Neural crest cell (in vitro differentiated cells): ENCODE measurements around the gene SFI1. TPM values are rescaled to one million over a fixed set of nuclear protein-coding genes. Genes with fewer than 3 reads are reported as not detected.
A peak's percentile ranks its signal among the peaks of the same experiment; 100 is the strongest.
"Not testable (repeated sequence)": the region's sequence is repeated elsewhere in the genome, so short reads cannot be mapped to it uniquely, and the experiment has no call there.

ENCODE experiments used
- DNase-seq: peaks from one replicate; pipeline ENCODE4 v3.0.0; 2021; ENCODE audit warnings: low read depth, mixed read lengths, low spot score
- H3K27ac Mint-ChIP-seq: one replicate; pipeline ENCODE4 v1.8.0; 2021; ENCODE audit warnings: mild to moderate bottlenecking, mixed read lengths; ENCODE audit not compliant: unreplicated experiment
- H3K27me3 Mint-ChIP-seq: 2 replicates; pipeline ENCODE4 v1.8.0; 2021; ENCODE audit warnings: low read depth, mild to moderate bottlenecking, mixed read lengths
- H3K36me3 Mint-ChIP-seq: 2 replicates; pipeline ENCODE4 v1.8.0; 2021; ENCODE audit warnings: low read depth, mild to moderate bottlenecking, mixed read lengths
- H3K4me1 Mint-ChIP-seq: 2 replicates; pipeline ENCODE4 v1.8.0; 2021; ENCODE audit warnings: mixed read lengths
- H3K4me3 Mint-ChIP-seq: one replicate; pipeline ENCODE4 v1.8.0; 2021; ENCODE audit warnings: mild to moderate bottlenecking, mixed read lengths
- H3K9me3 Mint-ChIP-seq: 2 replicates; pipeline ENCODE4 v1.8.0; 2021; ENCODE audit warnings: mixed read lengths
- CTCF ChIP-seq: fragments of 200-600 bp; sonication (generic); conservative IDR thresholded peaks from 2 replicates; pipeline ENCODE4 v1.5.0; 2021; ENCODE audit warnings: antibody characterized with exemption, mild to moderate bottlenecking
- total RNA-seq: library from RNA; stranded (reverse); gene quantifications from 2 replicates; pipeline ENCODE4 v1.2.1, GENCODE V29; 2021

SFI1 gene
- total RNA-seq, 1 donor from 2014 or later = 67.3 TPM

- Mint-ChIP-seq H3K4me1 (no peaks in the 10 kb centered on the region), H3K9me3 (no peaks in the 10 kb centered on the region), H3K27ac (no peak overlapping the region), H3K36me3 (peaks cover 6% of the 10 kb centered on the region), H3K27me3 (no peaks in the 10 kb centered on the region), H3K4me3 (no peak overlapping the region)
- DNase-seq = no peak
- no peak for TF ChIP-seq CTCF
Measured at GRCh38 chr22:31475800-31476199, 20.5 kb upstream of the SFI1 start.

GRCh38 chr22:31477329-31477728, 19.0 kb upstream of the SFI1 start:
- peaks cover 9% of the 10 kb centered on the region for H3K36me3 Mint-ChIP-seq
- no peak overlapping the region for H3K27ac Mint-ChIP-seq
- no peaks in the 10 kb centered on the region for H3K4me1 Mint-ChIP-seq
- H3K4me3 Mint-ChIP-seq = no peak overlapping the region
- no peak for TF ChIP-seq CTCF
- no peaks in the 10 kb centered on the region for H3K27me3 Mint-ChIP-seq
- H3K9me3 Mint-ChIP-seq = no peaks in the 10 kb centered on the region
- DNase-seq = no peak

GRCh38 chr22:31481129-31481528, 15.2 kb upstream of the SFI1 start:
- Mint-ChIP-seq H3K36me3 (peaks cover 11% of the 10 kb centered on the region), H3K27me3 (no peaks in the 10 kb centered on the region), H3K9me3 (no peaks in the 10 kb centered on the region), H3K4me3 (no peak overlapping the region), H3K27ac (no peak overlapping the region), H3K4me1 (peaks cover 5% of the 10 kb centered on the region)
- TF ChIP-seq CTCF = no peak
- DNase-seq = no peak

GRCh38 chr22:31482470-31482869, 13.9 kb upstream of the SFI1 start:
- not testable (repeated sequence) for H3K4me1 Mint-ChIP-seq, H3K27me3 Mint-ChIP-seq, DNase-seq, H3K27ac Mint-ChIP-seq, H3K9me3 Mint-ChIP-seq, H3K4me3 Mint-ChIP-seq, H3K36me3 Mint-ChIP-seq

- not testable (repeated sequence) for DNase-seq, H3K9me3 Mint-ChIP-seq, H3K27ac Mint-ChIP-seq, H3K36me3 Mint-ChIP-seq, H3K27me3 Mint-ChIP-seq, H3K4me3 Mint-ChIP-seq
- H3K4me1 Mint-ChIP-seq = peaks cover 25% of the 10 kb centered on the region
Measured at GRCh38 chr22:31486369-31486768, 10.0 kb upstream of the SFI1 start.

- Mint-ChIP-seq H3K4me1 (peaks cover 25% of the 10 kb centered on the region), H3K27me3 (no peaks in the 10 kb centered on the region), H3K36me3 (peaks cover 5% of the 10 kb centered on the region), H3K9me3 (no peaks in the 10 kb centered on the region), H3K4me3 (peak overlapping the region; percentile 38), H3K27ac (no peak overlapping the region)
- no peak for DNase-seq
- no peak for TF ChIP-seq CTCF
Measured at GRCh38 chr22:31486951-31487350, 9.4 kb upstream of the SFI1 start.

GRCh38 chr22:31488346-31488883, 7.9 kb upstream of the SFI1 start:
- peaks cover 25% of the 10 kb centered on the region for H3K4me1 Mint-ChIP-seq
- DNase-seq = no peak
- peaks cover 2% of the 10 kb centered on the region for H3K36me3 Mint-ChIP-seq
- peak overlapping the region; percentile 89 for H3K4me3 Mint-ChIP-seq
- H3K27me3 Mint-ChIP-seq = no peaks in the 10 kb centered on the region
- no peak overlapping the region for H3K27ac Mint-ChIP-seq
- no peaks in the 10 kb centered on the region for H3K9me3 Mint-ChIP-seq
- no peak for TF ChIP-seq CTCF
